Stimulated activated CD4-positive, alpha-beta T cell treated with anti-CD3 and anti-CD28 coated beads, Interleukin-15, amount 100 ng/mL, for 1 hour (primary cell): ENCODE measurements around the gene TMEM203.
"Not testable (repeated sequence)": the region's sequence is repeated elsewhere in the genome, so short reads cannot be mapped to it uniquely, and the experiment has no call there.

Experiments used
- DNase-seq, 2 donors: peaks; one replicate each; pipeline ENCODE4 v3.0.0-alpha.2; 2020; ENCODE audit warnings: low read depth in 1 of 2, low spot score in 1 of 2

TMEM203 gene

GRCh38 chr9:137242269-137243203 lies 37.1 kb upstream of the TMEM203 start:
- DNase-seq: no peak

GRCh38 chr9:137241490-137242268 lies 36.2 kb upstream of the TMEM203 start:
- DNase-seq: peak; percentile 55 to 67

DNA sequence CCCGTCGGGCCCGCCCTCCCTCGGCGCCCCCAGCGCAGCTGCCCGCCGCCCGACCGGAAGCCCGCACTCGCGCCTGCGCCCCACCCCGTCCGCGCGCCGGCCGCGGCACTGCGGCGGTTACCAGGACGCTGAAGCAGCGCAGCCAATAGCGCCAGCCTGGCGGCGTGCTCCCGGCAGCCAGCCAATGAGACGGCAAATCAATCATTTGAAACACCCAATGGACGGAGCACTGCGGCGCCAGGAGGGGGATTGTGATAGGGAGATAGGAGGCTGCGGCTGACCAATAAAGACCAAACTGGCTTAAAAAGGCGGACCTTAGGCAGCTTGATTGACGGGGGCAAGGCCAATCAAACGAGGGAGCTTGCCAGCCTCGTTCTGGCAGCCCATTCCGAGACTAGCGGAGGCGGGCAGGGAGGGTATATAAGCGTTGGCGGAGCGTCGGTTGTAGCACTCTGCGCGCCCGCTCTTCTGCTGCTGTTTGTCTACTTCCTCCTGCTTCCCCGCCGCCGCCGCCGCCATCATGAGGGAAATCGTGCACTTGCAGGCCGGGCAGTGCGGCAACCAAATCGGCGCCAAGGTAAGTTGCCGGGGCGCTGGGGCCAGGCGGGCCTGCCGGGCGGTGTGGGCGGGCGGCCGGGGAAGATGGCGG lies 35.5 kb upstream of the TMEM203 start, which contains the start of gene TUBB4B:
Gene TUBB4B (plus strand): TSS at position 447 of the 649 bp plus-strand sequence. CDS start 74 bp downstream, at position 521.
- peak; percentile 89 to 95 for DNase-seq

- peak; percentile 41 to 53 for DNase-seq
These were observed 34.9 kb upstream of the TMEM203 start for GRCh38 chr9:137240318-137240840.

- DNase-seq: not testable (repeated sequence)
These were observed 34.2 kb upstream of the TMEM203 start for GRCh38 chr9:137239541-137240200.

DNA sequence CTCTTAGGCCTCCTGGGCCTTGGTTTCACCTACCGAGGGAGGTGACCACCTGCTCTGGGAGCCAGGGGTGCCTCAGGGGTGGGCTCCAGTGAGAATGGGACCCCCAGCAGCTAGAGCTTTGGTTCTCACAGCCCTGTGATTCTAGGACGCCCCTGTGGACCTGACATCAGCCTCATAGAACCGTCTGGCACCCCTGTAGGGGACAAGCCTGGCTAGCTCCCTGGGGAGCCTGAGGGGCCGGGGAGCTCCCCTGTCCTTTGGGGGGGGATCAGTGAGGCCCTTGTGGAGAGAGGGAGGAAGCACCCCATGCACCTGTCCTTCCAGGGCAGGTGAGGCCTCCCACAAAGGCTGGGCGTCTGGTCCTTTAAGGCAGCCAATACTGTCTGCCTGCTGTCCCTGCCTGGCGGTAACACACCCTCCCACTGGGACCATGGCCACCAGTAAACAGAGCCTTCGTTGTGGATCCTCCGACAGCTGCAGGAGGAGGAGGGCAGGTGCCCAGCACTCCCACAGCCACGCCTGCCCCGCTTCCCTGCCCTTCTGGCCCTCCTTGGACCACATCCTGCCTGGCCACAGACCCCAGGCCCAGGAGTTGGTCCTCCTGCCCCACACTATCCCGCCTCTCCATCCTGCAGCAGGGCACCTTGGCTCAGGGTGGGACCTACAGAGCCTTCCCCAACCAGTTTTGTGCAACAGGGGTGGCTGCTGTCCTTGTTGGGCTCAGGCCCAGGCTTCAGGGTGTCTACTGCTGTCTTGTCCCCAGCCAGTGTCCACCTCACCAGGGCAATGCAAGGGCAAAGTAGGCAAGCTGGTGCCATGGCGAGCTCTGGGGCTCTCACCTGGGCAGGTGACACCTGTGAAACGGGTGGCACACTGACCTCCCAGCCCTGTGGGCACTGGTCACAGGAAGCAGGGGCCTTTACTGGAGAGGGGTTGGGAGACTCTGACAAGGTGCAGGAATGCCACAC lies 32.6 kb upstream of the TMEM203 start:
- no peak for DNase-seq

GRCh38 chr9:137236936-137237421 lies 31.5 kb upstream of the TMEM203 start:
- no peak for DNase-seq

GRCh38 chr9:137236238-137236935 lies 30.9 kb upstream of the TMEM203 start:
- peak; percentile 83 to 91 for DNase-seq

DNA sequence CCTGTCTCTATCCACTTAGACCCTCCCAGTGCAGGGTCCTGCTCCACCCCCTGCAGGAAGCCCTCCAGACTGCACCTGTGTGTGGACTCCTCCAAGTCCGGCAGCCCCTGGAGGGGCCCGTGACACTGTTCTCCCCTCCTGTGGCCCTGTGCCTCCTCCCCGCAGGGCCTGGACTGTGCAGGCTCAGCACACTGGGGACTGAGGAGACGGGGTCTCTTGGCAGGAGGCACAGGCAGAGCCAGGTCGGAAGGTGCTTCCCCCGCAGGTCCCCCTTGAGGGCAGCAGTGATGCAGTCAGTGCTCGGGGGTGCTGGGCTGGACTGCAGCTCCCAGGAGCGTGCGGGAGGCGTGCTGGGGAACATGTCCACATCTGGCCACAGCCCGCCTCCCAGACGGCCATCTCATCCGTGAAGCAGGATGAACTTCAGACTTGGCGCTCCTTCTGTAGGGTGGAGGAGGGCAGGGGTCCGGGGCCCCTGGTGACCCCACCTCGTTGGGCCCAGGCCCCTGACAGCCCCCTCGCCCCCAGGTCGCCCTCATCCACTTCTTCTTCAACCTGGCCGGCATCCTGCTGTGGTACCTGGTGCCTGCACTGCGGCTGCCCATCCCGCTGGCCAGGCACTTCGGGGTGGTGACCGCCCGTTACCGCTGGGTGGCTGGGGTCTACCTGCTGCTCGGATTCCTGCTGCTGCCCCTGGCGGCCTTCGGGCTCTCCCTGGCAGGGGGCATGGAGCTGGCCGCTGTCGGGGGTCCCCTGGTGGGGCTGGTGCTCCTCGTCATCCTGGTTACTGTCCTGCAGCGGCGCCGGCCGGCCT lies 30.2 kb upstream of the TMEM203 start:
- no peak for DNase-seq

- no peak for DNase-seq
These were observed 29.4 kb upstream of the TMEM203 start for GRCh38 chr9:137234758-137235423.

GRCh38 chr9:137234055-137234697 lies 28.7 kb upstream of the TMEM203 start:
- no peak for DNase-seq

DNA sequence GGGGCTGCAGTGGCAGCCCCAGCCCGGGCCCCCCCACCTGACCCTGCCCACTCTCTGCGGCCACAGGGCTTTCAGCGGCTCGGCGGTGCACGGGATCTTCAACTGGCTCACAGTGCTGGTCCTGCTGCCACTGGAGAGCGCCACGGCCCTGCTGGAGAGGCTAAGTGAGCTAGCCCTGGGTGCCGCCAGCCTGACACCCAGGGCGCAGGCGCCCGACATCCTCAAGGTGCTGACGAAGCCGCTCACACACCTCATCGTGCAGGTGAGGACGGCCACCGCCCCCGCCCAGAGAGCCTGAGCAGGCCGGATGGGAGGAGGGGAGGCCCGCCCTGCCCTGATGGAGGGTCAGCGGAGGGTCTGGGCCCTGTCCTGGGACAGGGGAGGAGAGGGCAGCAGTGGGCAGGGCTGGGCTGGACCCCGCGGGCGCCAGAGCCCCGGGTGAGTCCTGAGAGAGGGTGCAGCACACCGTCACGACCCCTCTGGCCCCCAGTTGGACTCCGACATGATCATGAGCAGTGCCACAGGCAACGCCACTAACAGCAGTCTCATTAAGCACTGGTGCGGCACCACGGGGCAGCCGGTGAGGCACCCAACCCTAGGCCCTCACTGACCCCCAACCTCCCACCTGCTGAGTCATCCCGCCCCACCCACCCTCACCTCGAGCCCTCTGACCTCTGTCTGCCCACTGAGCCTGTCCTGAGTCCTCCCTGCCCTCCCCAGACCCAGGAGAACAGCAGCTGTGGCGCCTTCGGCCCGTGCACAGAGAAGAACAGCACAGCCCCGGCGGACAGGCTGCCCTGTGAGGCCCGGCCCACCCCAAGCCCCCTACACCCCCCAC lies 27.9 kb upstream of the TMEM203 start:
- no peak for DNase-seq

GRCh38 chr9:137232510-137232909 lies 27.1 kb upstream of the TMEM203 start:
- DNase-seq: no peak

GRCh38 chr9:137232101-137232500 lies 26.7 kb upstream of the TMEM203 start:
- DNase-seq: no peak

DNA sequence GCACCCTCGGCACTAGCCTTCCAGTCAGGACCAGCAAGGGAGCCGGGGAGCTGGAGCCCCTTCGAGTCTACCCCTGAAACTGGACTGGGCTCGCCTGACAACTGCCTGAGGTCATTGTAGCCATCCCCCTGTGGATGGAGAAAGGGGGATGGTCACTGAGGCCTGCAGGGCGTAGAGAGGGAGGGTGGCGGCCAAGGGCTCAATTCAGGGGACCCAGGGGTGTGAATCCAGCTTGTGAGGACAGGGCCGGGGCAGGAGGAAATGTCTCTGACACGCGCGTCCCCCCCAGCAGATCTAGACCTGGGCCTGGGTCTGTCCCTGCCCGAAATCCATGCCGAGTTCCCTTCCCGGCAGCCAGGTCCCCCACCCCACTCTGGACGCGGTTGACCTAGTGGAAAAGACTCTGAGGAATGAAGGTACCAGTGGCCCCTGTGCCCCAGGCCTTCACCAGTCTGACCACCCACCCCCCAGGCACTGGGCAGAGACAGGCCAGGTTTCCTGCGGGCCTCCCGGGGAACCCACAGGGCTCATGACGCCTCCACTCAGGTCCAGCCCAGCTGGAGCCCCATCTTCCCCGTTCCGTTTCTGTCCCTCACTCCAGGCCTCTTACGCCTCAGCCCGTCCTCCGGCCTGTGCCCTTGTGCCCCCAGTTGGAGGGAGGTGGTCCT lies 26.1 kb upstream of the TMEM203 start:
- no peak for DNase-seq
